LNCAP (cell line): ENCODE results near the gene MMAB.

Source experiments
- TF ChIP-seq, protein P1 (sequence below): fragments of 450-650 bp; IDR thresholded peaks from 2 replicates; pipeline ENCODE4 v1.5.1; 2017; ENCODE audit warnings: mild to moderate bottlenecking

MMAB gene

DNA sequence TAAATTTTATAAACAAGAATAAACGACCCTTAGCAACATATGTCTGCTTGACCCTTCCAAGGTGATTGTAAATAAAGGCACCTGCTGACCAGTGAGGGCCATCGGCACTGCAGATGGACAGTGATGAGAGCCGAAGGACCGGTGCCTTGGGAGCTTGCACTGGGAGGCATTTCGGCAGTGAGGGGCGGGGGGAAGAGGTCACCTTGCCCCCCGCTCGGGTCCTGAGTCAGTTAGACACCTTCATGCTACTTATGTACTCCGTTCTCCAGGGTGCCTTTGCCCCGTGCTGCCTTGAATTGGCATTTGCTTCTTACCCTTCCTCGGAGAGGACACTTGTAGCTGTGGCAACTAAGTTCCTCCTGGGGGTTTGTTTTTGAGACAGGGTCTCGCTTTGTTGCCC lies 23.0 kb downstream of the MMAB start:
- TF ChIP-seq, protein P1, sequence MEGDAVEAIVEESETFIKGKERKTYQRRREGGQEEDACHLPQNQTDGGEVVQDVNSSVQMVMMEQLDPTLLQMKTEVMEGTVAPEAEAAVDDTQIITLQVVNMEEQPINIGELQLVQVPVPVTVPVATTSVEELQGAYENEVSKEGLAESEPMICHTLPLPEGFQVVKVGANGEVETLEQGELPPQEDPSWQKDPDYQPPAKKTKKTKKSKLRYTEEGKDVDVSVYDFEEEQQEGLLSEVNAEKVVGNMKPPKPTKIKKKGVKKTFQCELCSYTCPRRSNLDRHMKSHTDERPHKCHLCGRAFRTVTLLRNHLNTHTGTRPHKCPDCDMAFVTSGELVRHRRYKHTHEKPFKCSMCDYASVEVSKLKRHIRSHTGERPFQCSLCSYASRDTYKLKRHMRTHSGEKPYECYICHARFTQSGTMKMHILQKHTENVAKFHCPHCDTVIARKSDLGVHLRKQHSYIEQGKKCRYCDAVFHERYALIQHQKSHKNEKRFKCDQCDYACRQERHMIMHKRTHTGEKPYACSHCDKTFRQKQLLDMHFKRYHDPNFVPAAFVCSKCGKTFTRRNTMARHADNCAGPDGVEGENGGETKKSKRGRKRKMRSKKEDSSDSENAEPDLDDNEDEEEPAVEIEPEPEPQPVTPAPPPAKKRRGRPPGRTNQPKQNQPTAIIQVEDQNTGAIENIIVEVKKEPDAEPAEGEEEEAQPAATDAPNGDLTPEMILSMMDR, result no peak

DNA sequence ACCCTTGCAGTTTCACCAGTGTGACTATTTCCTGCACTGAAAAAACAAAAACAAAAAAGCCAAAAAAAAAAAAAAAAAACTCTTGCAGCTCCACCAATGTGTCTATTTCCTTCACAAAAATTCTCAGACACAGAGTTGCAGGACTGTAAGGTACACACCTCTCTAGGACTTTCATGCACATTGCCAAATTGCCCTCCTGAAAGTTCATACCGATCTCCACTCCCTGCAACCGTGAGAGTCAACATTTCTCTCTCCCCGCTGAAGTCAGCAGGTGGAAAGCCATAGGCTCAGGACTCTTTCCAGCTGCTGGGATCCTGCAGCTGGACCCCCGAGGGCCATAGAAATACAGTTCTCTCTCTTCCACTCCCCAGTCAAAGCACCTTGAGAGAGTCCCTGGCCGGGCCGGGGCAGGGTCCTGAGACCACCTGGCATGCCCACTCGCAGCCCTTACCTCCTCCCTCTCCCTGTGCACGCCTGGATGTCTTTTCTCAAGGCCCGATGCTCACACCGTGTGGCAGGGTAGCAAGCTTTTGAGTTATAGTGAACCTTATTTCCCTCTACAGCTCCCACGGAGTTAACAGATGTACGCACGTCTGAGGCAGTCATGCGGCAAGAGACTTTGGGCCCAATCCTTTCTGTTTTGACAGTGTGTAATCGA lies 23.6 kb downstream of the MMAB start:
- TF ChIP-seq, protein P1, result no peak

DNA sequence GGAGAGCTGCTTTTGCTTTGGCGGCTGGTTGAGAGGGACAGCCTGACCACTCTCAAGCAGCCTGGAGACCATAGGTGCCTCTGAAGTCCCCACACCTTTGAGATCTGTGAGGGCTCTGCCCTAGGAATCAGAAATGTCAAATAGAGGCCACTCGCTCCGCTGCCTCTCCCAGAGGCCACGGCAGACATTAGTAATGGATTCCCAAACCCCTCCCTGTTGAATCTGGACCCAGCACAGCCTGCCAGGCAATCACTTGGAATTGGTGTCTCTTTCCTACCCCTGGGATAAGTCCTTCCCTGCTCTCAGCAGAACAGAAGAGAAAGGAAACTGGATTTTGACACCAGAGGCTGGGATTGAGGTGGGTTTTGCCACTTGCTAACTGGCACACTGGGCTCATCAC lies 25.0 kb downstream of the MMAB start:
- TF ChIP-seq, protein P1, result no peak

DNA sequence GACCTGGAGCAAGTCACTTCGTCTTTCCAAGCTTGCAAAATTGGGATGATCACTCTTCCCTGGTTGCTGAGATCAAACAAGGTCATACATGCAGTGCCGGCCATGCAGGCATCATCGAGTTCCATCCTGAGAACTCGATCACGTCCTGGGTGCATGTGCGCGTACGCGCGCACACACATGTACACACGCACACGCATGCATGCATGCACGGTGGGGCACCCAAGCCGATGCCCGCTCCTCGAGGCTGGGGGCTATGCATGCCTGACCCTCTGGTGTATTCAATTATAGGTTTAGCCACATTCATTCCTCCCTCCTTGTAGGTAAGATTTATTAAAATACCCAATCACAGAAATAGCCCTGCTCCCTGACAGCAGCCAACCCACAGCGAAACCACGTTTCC lies 26.0 kb downstream of the MMAB start:
- TF ChIP-seq, protein P1, result no peak

DNA sequence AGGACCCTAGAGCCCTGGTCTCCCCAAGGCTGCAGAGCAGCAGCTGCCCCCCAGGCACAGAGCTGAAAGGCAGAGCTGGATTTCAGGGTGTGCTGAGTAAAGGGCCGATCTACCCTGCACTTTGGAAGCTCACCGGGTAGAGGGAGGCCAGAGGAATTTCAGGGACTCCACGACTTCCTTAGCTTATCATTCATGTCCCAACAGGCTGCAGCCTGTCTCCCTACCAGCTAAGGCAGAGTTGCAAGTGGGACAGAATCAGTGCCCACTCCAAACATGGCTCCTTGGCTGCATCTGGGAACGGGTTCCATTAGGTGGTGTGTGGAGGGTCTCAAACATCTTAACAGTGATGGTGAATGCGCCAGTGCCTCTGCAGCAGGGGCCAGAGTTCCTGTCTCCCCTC lies 27.5 kb downstream of the MMAB start:
- TF ChIP-seq, protein P1, result no peak

DNA sequence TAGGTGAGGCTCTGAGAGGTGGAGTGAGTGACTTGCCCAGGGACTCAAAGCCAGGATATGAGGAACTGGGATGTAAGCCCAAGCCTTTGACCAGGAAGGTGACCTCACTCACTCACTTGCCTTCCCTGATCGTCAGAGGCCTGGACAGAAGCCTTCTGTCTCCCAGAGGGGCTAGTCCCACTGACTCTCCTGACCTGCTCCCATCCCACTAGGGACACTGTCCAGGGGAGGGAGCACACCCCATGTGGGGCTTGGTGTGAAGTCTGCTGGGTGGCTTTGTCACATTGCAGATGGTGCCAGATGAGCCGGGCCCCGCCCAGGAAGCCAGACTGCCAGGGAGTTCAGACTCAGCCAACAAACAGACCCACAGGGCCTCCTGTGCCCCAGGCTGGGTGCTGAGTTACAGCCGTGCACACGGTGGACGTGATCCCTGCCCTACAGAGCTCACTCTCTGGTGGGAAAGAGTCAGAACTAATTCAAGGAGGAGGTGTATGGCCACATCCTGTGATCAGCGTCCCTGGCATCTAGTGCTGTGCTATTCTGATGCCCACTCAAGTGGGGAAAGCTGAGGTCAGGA lies 28.3 kb downstream of the MMAB start:
- TF ChIP-seq, protein P1, result no peak

DNA sequence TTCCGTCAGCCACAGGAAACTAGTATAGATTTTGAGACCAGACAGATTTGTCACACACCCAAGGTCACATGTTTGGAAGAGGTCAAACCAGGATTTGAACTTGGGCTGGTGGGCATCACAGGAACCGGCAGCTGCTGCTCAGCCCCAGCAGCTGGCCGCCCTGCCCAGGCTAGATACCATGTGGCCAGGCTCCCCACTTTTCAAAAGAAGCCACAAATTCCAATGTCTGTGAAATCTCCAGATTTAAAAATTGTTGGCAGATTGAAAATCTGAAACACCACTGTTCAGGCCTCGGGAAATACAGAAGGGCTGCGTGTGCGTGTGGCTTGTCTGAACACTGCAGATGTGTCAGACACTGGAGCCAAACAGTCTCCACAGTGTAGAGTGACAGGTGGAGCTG lies 30.4 kb downstream of the MMAB start:
- TF ChIP-seq, protein P1, result no peak
